H1 (cell line): Measurements from ENCODE around the gene SPG7. TPM values are rescaled to one million over a fixed set of nuclear protein-coding genes. Genes with fewer than 3 reads are reported as not detected.

Source experiments
- CEBPB ChIP-seq: IDR thresholded peaks from 2 replicates; pipeline ENCODE4 v1.6.1; 2012; ENCODE audit warnings: low read depth, low read length
- CHD2 ChIP-seq: IDR thresholded peaks from 2 replicates; pipeline ENCODE4 v1.6.1; 2012; ENCODE audit warnings: low read length, improper control_type of control experiment
- CREB1 ChIP-seq: IDR thresholded peaks from 2 replicates; pipeline ENCODE4 v1.6.1; 2012; ENCODE audit warnings: inconsistent platforms
- EP300 ChIP-seq, 2 experiments: IDR thresholded peaks; 1 replicate in 1 of 2; 2 replicates in 1 of 2; pipeline ENCODE4 v1.6.1; 2011 to 2012; ENCODE audit warnings: low read depth in 2 of 2, low read length in 2 of 2, mild to moderate bottlenecking in 2 of 2, borderline replicate concordance in 1 of 2, inconsistent platforms in 1 of 2, moderate library complexity in 1 of 2
- KDM4A ChIP-seq: IDR thresholded peaks from one replicate; pipeline ENCODE4 v1.7.1; 2012; ENCODE audit warnings: low read depth, mild to moderate bottlenecking, moderate library complexity, low read length, inconsistent platforms; ENCODE audit not compliant: severe bottlenecking
- NANOG ChIP-seq: IDR thresholded peaks from 2 replicates; pipeline ENCODE4 v1.6.1; 2011; ENCODE audit warnings: low read length, low read depth, mild to moderate bottlenecking, inconsistent platforms; ENCODE audit not compliant: insufficient read depth, poor library complexity, severe bottlenecking
- POLR2A ChIP-seq, 2 experiments: IDR thresholded peaks; 1 replicate in 1 of 2; 2 replicates in 1 of 2; pipeline ENCODE4 v1.6.1; 2011; ENCODE audit warnings: low read depth in 2 of 2, low read length in 2 of 2, mild to moderate bottlenecking in 2 of 2; ENCODE audit errors: control extremely low read depth in 1 of 2
- POLR2AphosphoS5 ChIP-seq: IDR thresholded peaks from 2 replicates; pipeline ENCODE4 v1.6.1; 2011; ENCODE audit warnings: low read depth, low read length
- SIN3A ChIP-seq, 2 experiments: IDR thresholded peaks in 1 of 2; conservative IDR thresholded peaks in 1 of 2; 2 replicates each; pipeline ENCODE4 v1.6.1; 2011 to 2012; ENCODE audit warnings: low read length in 2 of 2, improper control_type of control experiment in 1 of 2, low read depth in 1 of 2, mild to moderate bottlenecking in 1 of 2
- TAF1 ChIP-seq: IDR thresholded peaks from 2 replicates; pipeline ENCODE4 v1.6.1; 2011; ENCODE audit warnings: mild to moderate bottlenecking, low read depth, low read length
- TAF7 ChIP-seq: optimal IDR thresholded peaks from 2 replicates; pipeline ENCODE3; 2011; ENCODE audit warnings: low read depth, mild to moderate bottlenecking, inconsistent platforms, low read length, moderate library complexity, borderline replicate concordance
- TBP ChIP-seq: IDR thresholded peaks from 2 replicates; pipeline ENCODE4 v1.6.1; 2011; ENCODE audit warnings: low read depth, low read length, improper control_type of control experiment
- YY1 ChIP-seq: IDR thresholded peaks from 2 replicates; pipeline ENCODE4 v1.6.1; 2011; ENCODE audit warnings: low read depth, mild to moderate bottlenecking, low read length
- polyA plus RNA-seq, 7 experiments: library from polyadenylated mRNA; depleted of rRNA in 3 of 7; stranded (reverse) in 5 of 7; unstranded in 2 of 7; fragments of >200 nt in 5 of 7; fragments of 200-250 nt in 2 of 7; gene quantifications; 1 replicate in 5 of 7; 2 replicates in 1 of 7; 4 replicates in 1 of 7; pipeline versions ENCODE4 v1.2.1 to v1.2.3, GENCODE V29; 2011 to 2013; ENCODE audit warnings: missing spikeins in 2 of 7, mixed read lengths in 2 of 7
- total RNA-seq: library from RNA; stranded (reverse); fragmentation: NEBNext Ultra II Directional; extraction: Animal tissue kit (Norgen Biotek cat#: 25700); gene quantifications from 2 replicates; pipeline ENCODE4 v1.2.1, GENCODE V29; 2021

SPG7 gene
- total and polyA plus RNA-seq, 2 of the 8 experiments (the other 6 are each of a cell fraction or from before 2014, with no cell fraction given): 72.1 to 113 TPM

- peak; percentile 99 for TF ChIP-seq TAF7
- no peak for TF ChIP-seq KDM4A
- peak; percentile 98 for TF ChIP-seq TBP
- TF ChIP-seq POLR2A (IDR thresholded peaks at IDR 0.05; ENCODE audit: control extremely low read depth in 1 of 2, low read depth in 2 of 2, low read length in 2 of 2): peak; percentile 99
- TF ChIP-seq NANOG: no peak
- TF ChIP-seq TAF1: peak; percentile 100
- peak; percentile 55; the same call in 1 of the 2 replicates for TF ChIP-seq CHD2
- no peak for TF ChIP-seq EP300 (IDR thresholded peaks at IDR 0.05; ENCODE audit: borderline replicate concordance in 1 of 2, low read depth in 2 of 2, low read length in 2 of 2)
- TF ChIP-seq CEBPB: no peak
- peak; percentile 98 for TF ChIP-seq POLR2AphosphoS5
- TF ChIP-seq CREB1: peak; percentile 82
- TF ChIP-seq YY1: peak; percentile 59; the same call in 1 of the 2 replicates
- peak in 1 of 2 experiments; percentile 66; a peak in 2 of 4 replicates for TF ChIP-seq SIN3A (conservative IDR thresholded peaks at IDR 0.05 in 1 of 2, IDR thresholded peaks at IDR 0.05 in 1 of 2; ENCODE audit: low read depth in 1 of 2, low read length in 2 of 2)
Observed at GRCh38 chr16:89560378-89561141, 52.4 kb downstream of the SPG7 start, which contains the start of gene RPL13 (continued).
